Testis (tissue), 2 donors: ENCODE measurements around the gene KCTD14.

Experiments used
- POLR2A ChIP-seq: fragments of 450-650 bp; IDR thresholded peaks from one replicate; pipeline ENCODE4 v1.6.1; 2017; ENCODE audit warnings: antibody characterized with exemption, mild to moderate bottlenecking, moderate library complexity
- TF ChIP-seq, protein P1 (sequence below), 3 experiments: fragments of 450-650 bp in 2 of 3; fragments of 200-600 bp in 1 of 3; sonication (generic) in 1 of 3; IDR thresholded peaks; one replicate each; pipeline ENCODE4 v1.5.1; 2016 to 2019; ENCODE audit warnings: antibody characterized with exemption in 3 of 3, mild to moderate bottlenecking in 2 of 3, moderate library complexity in 1 of 3

DNA sequence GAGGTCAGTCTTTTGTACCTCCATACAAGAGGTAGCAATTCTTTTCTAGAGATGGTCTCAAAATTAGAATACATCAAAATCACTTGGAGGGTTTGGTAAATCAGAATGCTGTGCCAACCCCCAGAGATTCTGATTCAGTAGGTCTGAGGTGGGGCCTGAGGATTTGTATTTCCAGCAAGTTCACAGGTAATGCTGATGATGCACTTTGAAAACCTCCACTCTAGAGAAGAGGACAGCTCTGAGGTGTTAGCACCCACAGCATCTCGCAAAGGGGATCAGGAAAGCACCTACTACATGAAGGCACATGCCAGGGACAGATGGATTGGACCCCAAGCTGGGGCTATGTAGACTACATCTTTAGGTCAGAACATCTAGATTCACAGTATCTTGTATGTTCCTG lies 7.2 kb downstream of the KCTD14 start:
- TF ChIP-seq, protein P1, sequence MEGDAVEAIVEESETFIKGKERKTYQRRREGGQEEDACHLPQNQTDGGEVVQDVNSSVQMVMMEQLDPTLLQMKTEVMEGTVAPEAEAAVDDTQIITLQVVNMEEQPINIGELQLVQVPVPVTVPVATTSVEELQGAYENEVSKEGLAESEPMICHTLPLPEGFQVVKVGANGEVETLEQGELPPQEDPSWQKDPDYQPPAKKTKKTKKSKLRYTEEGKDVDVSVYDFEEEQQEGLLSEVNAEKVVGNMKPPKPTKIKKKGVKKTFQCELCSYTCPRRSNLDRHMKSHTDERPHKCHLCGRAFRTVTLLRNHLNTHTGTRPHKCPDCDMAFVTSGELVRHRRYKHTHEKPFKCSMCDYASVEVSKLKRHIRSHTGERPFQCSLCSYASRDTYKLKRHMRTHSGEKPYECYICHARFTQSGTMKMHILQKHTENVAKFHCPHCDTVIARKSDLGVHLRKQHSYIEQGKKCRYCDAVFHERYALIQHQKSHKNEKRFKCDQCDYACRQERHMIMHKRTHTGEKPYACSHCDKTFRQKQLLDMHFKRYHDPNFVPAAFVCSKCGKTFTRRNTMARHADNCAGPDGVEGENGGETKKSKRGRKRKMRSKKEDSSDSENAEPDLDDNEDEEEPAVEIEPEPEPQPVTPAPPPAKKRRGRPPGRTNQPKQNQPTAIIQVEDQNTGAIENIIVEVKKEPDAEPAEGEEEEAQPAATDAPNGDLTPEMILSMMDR (IDR thresholded peaks at IDR 0.05), result no peak
- no peak for TF ChIP-seq POLR2A
